Heart left ventricle (tissue), 13 donors: ENCODE data around the gene DMD.

Experiments used
- POLR2A ChIP-seq, 2 donors: fragments of 450-650 bp; IDR thresholded peaks; one replicate each; pipeline ENCODE4 v1.6.1; 2017; ENCODE audit warnings: antibody characterized with exemption in 2 of 2, mild to moderate bottlenecking in 2 of 2, moderate library complexity in 2 of 2
- TF ChIP-seq, protein P1 (sequence below), 12 donors: fragments of 200-600 bp; sonication (generic) in 4 of 12; IDR thresholded peaks; one replicate each; pipeline versions ENCODE4 v1.5.0 to v1.8.0; 2018 to 2022; ENCODE audit warnings: antibody characterized with exemption in 12 of 12, mild to moderate bottlenecking in 5 of 12
- donor health status: ischemic (EF 13 %, LVEDD 7.1; RV severe dilation, severe dysfunction).
- donor health status: DM: no; HTN: yes; CAD: no.
- donor health status: DM: no; HTN: no; CAD: no.
- donor health status: ischemic (EF 25% LVEDD 6.9; RV normal size, moderate dysfunction).
- donor health status: ischemic (EF 25% LVEDD 5.7; RV mildly dilated, moderate dysfunction).
- donor health status: ischemic (EF 35%, LVEDD 5.7; RV mildly dilated, moderate dysfunction).
- donor health status: nonischemic (EF 11% LVEDD 7.7; RV severe dilation, severe dysfunction).
- donor health status: DM: yes; HTN: yes; CAD: no.
- donor health status: PGD.
- donor health status: ischemic (EF 29% LVEDD 5.4; RV normal size, mild dysfunction).
- donor health status: nonischemic (EF 23%, LVEDD 6.1; RV moderate dilation, normal function).

DNA sequence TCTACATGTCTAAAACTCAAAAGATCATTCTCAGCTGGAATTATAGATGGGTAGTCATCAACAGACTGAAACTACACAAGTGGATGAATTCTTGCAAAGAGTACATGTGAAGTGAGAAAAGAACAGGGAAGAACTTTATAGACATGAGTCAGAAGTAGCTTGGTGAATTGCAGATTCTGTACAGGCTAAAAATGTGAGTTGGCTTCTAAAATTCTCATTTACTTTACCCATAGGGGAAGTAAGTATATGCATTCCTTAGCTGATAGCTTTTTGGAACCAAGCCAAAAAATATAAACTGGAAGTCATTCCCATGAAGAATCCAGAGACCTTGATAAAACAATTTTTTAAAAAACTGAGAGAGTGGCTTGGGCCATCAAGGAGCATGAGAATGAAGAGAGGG, 1555.3 kb downstream of the DMD start:
- TF ChIP-seq, protein P1, sequence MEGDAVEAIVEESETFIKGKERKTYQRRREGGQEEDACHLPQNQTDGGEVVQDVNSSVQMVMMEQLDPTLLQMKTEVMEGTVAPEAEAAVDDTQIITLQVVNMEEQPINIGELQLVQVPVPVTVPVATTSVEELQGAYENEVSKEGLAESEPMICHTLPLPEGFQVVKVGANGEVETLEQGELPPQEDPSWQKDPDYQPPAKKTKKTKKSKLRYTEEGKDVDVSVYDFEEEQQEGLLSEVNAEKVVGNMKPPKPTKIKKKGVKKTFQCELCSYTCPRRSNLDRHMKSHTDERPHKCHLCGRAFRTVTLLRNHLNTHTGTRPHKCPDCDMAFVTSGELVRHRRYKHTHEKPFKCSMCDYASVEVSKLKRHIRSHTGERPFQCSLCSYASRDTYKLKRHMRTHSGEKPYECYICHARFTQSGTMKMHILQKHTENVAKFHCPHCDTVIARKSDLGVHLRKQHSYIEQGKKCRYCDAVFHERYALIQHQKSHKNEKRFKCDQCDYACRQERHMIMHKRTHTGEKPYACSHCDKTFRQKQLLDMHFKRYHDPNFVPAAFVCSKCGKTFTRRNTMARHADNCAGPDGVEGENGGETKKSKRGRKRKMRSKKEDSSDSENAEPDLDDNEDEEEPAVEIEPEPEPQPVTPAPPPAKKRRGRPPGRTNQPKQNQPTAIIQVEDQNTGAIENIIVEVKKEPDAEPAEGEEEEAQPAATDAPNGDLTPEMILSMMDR (IDR thresholded peaks at IDR 0.05), result no peak
- TF ChIP-seq POLR2A (IDR thresholded peaks at IDR 0.05), result no peak
